B cell (primary cell): Measurements from ENCODE around the gene MUC5AC. TPM values are rescaled to one million over a fixed set of nuclear protein-coding genes. Genes with fewer than 3 reads are reported as not detected.

Experiments
- ATAC-seq: fragments of 200-7000 bp; cut with Tn5 transposase; one replicate; pipeline ENCODE4 v1.10.0; 2021; ENCODE audit warnings: low read depth, mild to moderate bottlenecking, moderate number of reproducible peaks, moderate library complexity
- CTCF ChIA-PET: fragments of 350-600 bp; sonication (Branson Sonifier 250); formaldehyde crosslinking; loops from one replicate; lab custom pipeline; 2021; ENCODE audit warnings: antibody characterized with exemption, inconsistent platforms; lab: Charles Lee
- POLR2A ChIA-PET: fragments of 350-600 bp; sonication (Branson Sonifier 250); formaldehyde crosslinking; loops from one replicate; lab custom pipeline; 2021; ENCODE audit warnings: antibody characterized with exemption; lab: Charles Lee
- DNase-seq: peaks from one replicate; pipeline ENCODE4 v3.0.0; 2013
- H2AFZ ChIP-seq: 2 replicates; pipeline ENCODE4 v1.6.1; 2012; ENCODE audit warnings: mild to moderate bottlenecking, low read depth, low read length; ENCODE audit not compliant: insufficient read depth, poor library complexity, severe bottlenecking
- H3K27ac ChIP-seq, 2 donors: 1 replicate in 1 of 2; 2 replicates in 1 of 2; pipeline ENCODE4 v1.5.1; 2012 to 2013; ENCODE audit warnings: low read length in 2 of 2, mild to moderate bottlenecking in 2 of 2, moderate library complexity in 1 of 2
- H3K27me3 ChIP-seq, 4 experiments: fragments of 200-600 bp in 1 of 4; sonication (generic) in 1 of 4; replicated peaks in 1 of 4; 1 replicate in 2 of 4; 2 replicates in 2 of 4; pipeline versions ENCODE4 v1.6.1 to v1.7.0; 2013 to 2016; ENCODE audit warnings: low read length in 3 of 4, mild to moderate bottlenecking in 2 of 4, mixed read lengths in 1 of 4, moderate library complexity in 1 of 4; ENCODE audit not compliant: insufficient read depth in 4 of 4, control insufficient read depth in 3 of 4; ENCODE audit errors: control extremely low read depth in 1 of 4
- H3K36me3 ChIP-seq, 2 experiments: replicated peaks in 1 of 2; 1 replicate in 1 of 2; 2 replicates in 1 of 2; pipeline versions ENCODE4 v1.6.1 to v1.7.1; 2013; ENCODE audit warnings: low read length in 1 of 2; ENCODE audit not compliant: insufficient read depth in 2 of 2, control insufficient read depth in 1 of 2; ENCODE audit errors: control extremely low read depth in 1 of 2, extremely low read depth in 1 of 2
- H3K4me1 ChIP-seq, 2 donors: fragments of 200-600 bp in 1 of 2; sonication (generic) in 1 of 2; 1 replicate in 1 of 2; 2 replicates in 1 of 2; pipeline versions ENCODE4 v1.5.1 to v1.6.1; 2013 to 2017; ENCODE audit warnings: low read length in 2 of 2; ENCODE audit not compliant: control insufficient read depth in 2 of 2, insufficient read depth in 2 of 2
- H3K4me2 ChIP-seq: replicated peaks from 2 replicates; pipeline ENCODE3; 2012; ENCODE audit warnings: mild to moderate bottlenecking, low read depth, low read length; ENCODE audit not compliant: poor library complexity, severe bottlenecking
- H3K4me3 ChIP-seq, 5 experiments: fragments of 200-600 bp in 1 of 5; sonication (generic) in 1 of 5; 1 replicate in 3 of 5; 2 replicates in 2 of 5; pipeline versions ENCODE4 v1.5.1 to v1.7.0; 2011 to 2016; ENCODE audit warnings: low read length in 4 of 5, mild to moderate bottlenecking in 4 of 5, low read depth in 2 of 5, control low read depth in 1 of 5, moderate library complexity in 1 of 5; ENCODE audit not compliant: insufficient read depth in 1 of 5; ENCODE audit errors: control extremely low read depth in 1 of 5, extremely low read depth in 1 of 5
- H3K79me2 ChIP-seq: fragments of 200-600 bp; sonication (generic); one replicate; pipeline ENCODE4 v1.6.0; 2016; ENCODE audit warnings: low read length; ENCODE audit not compliant: control insufficient read depth, insufficient read depth
- H3K9ac ChIP-seq: fragments of 200-600 bp; sonication (generic); 2 replicates; pipeline ENCODE4 v1.6.1; 2017; ENCODE audit warnings: mild to moderate bottlenecking, low read length, moderate library complexity
- H3K9me3 ChIP-seq, 3 donors: one replicate each; pipeline versions ENCODE4 v1.6.1 to v1.7.1; 2013; ENCODE audit warnings: low read length in 2 of 3; ENCODE audit not compliant: control insufficient read depth in 2 of 3, insufficient read depth in 1 of 3; ENCODE audit errors: control extremely low read depth in 1 of 3
- H4K20me1 ChIP-seq: 2 replicates; pipeline ENCODE4 v1.6.0; 2012; ENCODE audit warnings: mild to moderate bottlenecking, low read length; ENCODE audit not compliant: insufficient read depth, control insufficient read depth, poor library complexity, severe bottlenecking
- H3K27ac Mint-ChIP-seq: one replicate; pipeline ENCODE4 v1.8.0; 2021; ENCODE audit warnings: mixed read lengths
- H3K27me3 Mint-ChIP-seq: one replicate; pipeline ENCODE4 v1.8.0; 2021; ENCODE audit warnings: mixed read lengths
- H3K4me1 Mint-ChIP-seq: one replicate; pipeline ENCODE4 v1.8.0; 2021; ENCODE audit warnings: mixed read lengths
- H3K4me3 Mint-ChIP-seq: one replicate; pipeline ENCODE4 v1.8.0; 2021; ENCODE audit warnings: mixed read lengths
- H3K9me3 Mint-ChIP-seq: one replicate; pipeline ENCODE4 v1.8.0; 2022; ENCODE audit warnings: mixed read lengths; ENCODE audit not compliant: insufficient read depth
- EZH2 ChIP-seq: IDR thresholded peaks from 2 replicates; pipeline ENCODE4 v1.6.1; 2012; ENCODE audit warnings: borderline replicate concordance, low read depth, mild to moderate bottlenecking, moderate library complexity, low read length; ENCODE audit not compliant: insufficient read depth, poor library complexity, severe bottlenecking
- whole genome bisulfite sequencing: methylation state at CpG from one replicate; pipeline ENCODE4 v1.1.5; 2013; ENCODE audit warnings: missing lambda C conversion rate; ENCODE audit not compliant: insufficient coverage; 5-methylcytosine and 5-hydroxymethylcytosine counted together
- intact Hi-C: fragments of 100-400 bp; cut with micrococcal nuclease; formaldehyde crosslinking; loops from one replicate; pipeline ENCODE4 v1.10.0; 2022
- polyA plus RNA-seq: library from polyadenylated mRNA; depleted of rRNA; stranded (reverse); fragments of >200 nt; gene quantifications from 2 replicates; pipeline ENCODE4 v1.2.3, GENCODE V29; 2012
- total RNA-seq, 2 donors: library from RNA; stranded (reverse); fragments of 120-200 nt in 1 of 2; gene quantifications; 1 replicate in 1 of 2; 2 replicates in 1 of 2; pipeline versions ENCODE4 v1.2.3 to v1.2.4, GENCODE V29; 2013 to 2022
- TF ChIP-seq, protein P1 (sequence below): fragments of 200-600 bp; IDR thresholded peaks from one replicate; pipeline ENCODE4 v1.8.0; 2022; ENCODE audit warnings: antibody characterized with exemption, mild to moderate bottlenecking

The MUC5AC gene
- total and polyA plus RNA-seq, 2 donors (not counting 1 experiment from before 2014, with no cell fraction given), result not detected

GRCh38 chr11:1128311-1129142 lies 29.2 kb upstream of the MUC5AC start:
- POLR2A ChIA-PET, result no interaction called here
- no peak overlapping the region for H3K4me2 ChIP-seq
- no peaks in the 10 kb centered on the region for H3K36me3 ChIP-seq
- Mint-ChIP-seq H3K9me3 (peaks cover 3% of the 10 kb centered on the region), H3K4me3 (no peak overlapping the region), H3K27ac (no peak overlapping the region), H3K27me3 (peaks cover 4% of the 10 kb centered on the region), H3K4me1 (no peaks in the 10 kb centered on the region)
- intact Hi-C loops, result no loop called here
- DNase-seq, result peak; percentile 6
- no peak overlapping the region for H2AFZ ChIP-seq
- ATAC-seq, result no peak
- no peaks in the 10 kb centered on the region for H3K79me2 ChIP-seq
- 86% methylated on average over 32 of the region's 33 CpGs for WGBS
- no peak overlapping the region for H3K4me3 ChIP-seq
- H3K9me3 ChIP-seq, result peaks cover 0 to 14% (median 2%) of the 10 kb centered on the region in 3 donors
- no peaks in the 10 kb centered on the region for H4K20me1 ChIP-seq
- no peaks in the 10 kb centered on the region for H3K27me3 ChIP-seq
- H3K4me1 ChIP-seq, result no peaks in the 10 kb centered on the region
- CTCF ChIA-PET, result no interaction called here
- H3K27ac ChIP-seq, result no peak overlapping the region
- H3K9ac ChIP-seq, result no peak overlapping the region
- no peak for TF ChIP-seq EZH2
- TF ChIP-seq, protein P1, sequence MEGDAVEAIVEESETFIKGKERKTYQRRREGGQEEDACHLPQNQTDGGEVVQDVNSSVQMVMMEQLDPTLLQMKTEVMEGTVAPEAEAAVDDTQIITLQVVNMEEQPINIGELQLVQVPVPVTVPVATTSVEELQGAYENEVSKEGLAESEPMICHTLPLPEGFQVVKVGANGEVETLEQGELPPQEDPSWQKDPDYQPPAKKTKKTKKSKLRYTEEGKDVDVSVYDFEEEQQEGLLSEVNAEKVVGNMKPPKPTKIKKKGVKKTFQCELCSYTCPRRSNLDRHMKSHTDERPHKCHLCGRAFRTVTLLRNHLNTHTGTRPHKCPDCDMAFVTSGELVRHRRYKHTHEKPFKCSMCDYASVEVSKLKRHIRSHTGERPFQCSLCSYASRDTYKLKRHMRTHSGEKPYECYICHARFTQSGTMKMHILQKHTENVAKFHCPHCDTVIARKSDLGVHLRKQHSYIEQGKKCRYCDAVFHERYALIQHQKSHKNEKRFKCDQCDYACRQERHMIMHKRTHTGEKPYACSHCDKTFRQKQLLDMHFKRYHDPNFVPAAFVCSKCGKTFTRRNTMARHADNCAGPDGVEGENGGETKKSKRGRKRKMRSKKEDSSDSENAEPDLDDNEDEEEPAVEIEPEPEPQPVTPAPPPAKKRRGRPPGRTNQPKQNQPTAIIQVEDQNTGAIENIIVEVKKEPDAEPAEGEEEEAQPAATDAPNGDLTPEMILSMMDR, result no peak

DNA sequence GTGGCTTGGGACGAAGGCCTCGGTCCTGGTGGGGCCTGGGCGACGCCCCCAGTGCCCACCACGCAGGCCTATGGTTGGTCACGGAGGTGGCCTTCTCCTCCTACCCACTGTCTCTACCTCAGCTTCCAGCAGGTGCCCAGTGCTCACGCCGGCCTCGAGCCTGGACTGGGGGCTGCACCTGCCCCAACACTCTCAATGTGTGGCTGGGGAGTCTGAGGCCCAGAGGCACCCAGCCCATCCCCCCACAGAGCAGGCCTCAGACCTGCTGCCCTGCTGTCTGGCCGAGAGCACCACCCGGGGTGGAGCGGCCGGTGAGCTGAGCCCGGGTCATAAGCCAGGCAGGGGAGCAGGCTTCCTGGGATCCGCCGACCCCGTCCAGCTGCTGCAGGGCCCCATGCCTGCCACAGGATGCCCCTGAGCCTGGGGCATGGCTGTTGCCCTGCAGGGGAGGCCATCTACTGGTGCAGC lies 28.6 kb upstream of the MUC5AC start:
- peaks cover 8% of the 10 kb centered on the region for H3K27me3 Mint-ChIP-seq
- no peaks in the 10 kb centered on the region for H3K79me2 ChIP-seq
- ATAC-seq (no peak), DNase-seq (no peak)
- TF ChIP-seq EZH2, result no peak
- TF ChIP-seq, protein P1, result no peak
- ChIA-PET CTCF (no interaction called here), POLR2A (no interaction called here)
- peaks cover 7% of the 10 kb centered on the region for H3K9me3 Mint-ChIP-seq
- no peak overlapping the region for H3K27ac Mint-ChIP-seq
- H3K4me3 Mint-ChIP-seq, result no peak overlapping the region
- no peak overlapping the region for H3K4me3 ChIP-seq
- peaks cover 0 to 15% (median 7%) of the 10 kb centered on the region in 3 donors for H3K9me3 ChIP-seq
- no peak overlapping the region for H2AFZ ChIP-seq
- H3K4me2 ChIP-seq, result no peak overlapping the region
- no peak overlapping the region for H3K9ac ChIP-seq
- 80% methylated on average over 15 of the region's 17 CpGs for WGBS
- no peaks in the 10 kb centered on the region for H3K4me1 Mint-ChIP-seq
- no peaks in the 10 kb centered on the region for H3K27me3 ChIP-seq
- no peak overlapping the region for H3K27ac ChIP-seq
- intact Hi-C loops, result no loop called here
- H3K36me3 ChIP-seq, result no peaks in the 10 kb centered on the region
- H4K20me1 ChIP-seq, result no peaks in the 10 kb centered on the region
- no peaks in the 10 kb centered on the region for H3K4me1 ChIP-seq
